Upper lobe of left lung (tissue), 6 donors: ENCODE results near the gene KSR2. TPM values are rescaled to one million over a fixed set of nuclear protein-coding genes. Genes with fewer than 3 reads are reported as not detected.

ENCODE experiments used
- ATAC-seq, 2 donors: fragments of 200-7000 bp; cut with Tn5 transposase; one replicate each; pipeline ENCODE4 v1.9.1; 2022; ENCODE audit warnings: mild to moderate bottlenecking in 2 of 2, moderate library complexity in 2 of 2; ENCODE audit not compliant: low FRiP score in 2 of 2
- DNase-seq, 2 donors: peaks; one replicate each; pipeline ENCODE4 v3.0.0-alpha.2; 2019 to 2020
- H3K27ac ChIP-seq, 4 donors: fragments of 200-600 bp; sonication (generic); one replicate each; pipeline ENCODE4 v1.5.1; 2016 to 2019
- H3K27me3 ChIP-seq, 4 donors: fragments of 200-600 bp; sonication (generic); one replicate each; pipeline ENCODE4 v1.5.1; 2017 to 2019
- H3K36me3 ChIP-seq, 4 donors: fragments of 200-600 bp; sonication (generic); one replicate each; pipeline ENCODE4 v1.5.1; 2016 to 2019
- H3K4me1 ChIP-seq, 4 donors: fragments of 200-600 bp; sonication (generic); one replicate each; pipeline ENCODE4 v1.5.1; 2018 to 2019
- H3K4me3 ChIP-seq, 4 donors: fragments of 200-600 bp; sonication (generic); one replicate each; pipeline ENCODE4 v1.5.1; 2017 to 2019; ENCODE audit warnings: mild to moderate bottlenecking in 2 of 4, moderate library complexity in 1 of 4
- H3K9me3 ChIP-seq, 4 donors: fragments of 200-600 bp; sonication (generic); one replicate each; pipeline ENCODE4 v1.5.1; 2018 to 2019
- EP300 ChIP-seq, 4 donors: sonication (generic); formaldehyde crosslinking; IDR thresholded peaks; one replicate each; pipeline ENCODE4 v1.5.1; 2017; ENCODE audit warnings: antibody characterized with exemption in 4 of 4, control low read depth in 2 of 4
- POLR2A ChIP-seq, 4 donors: fragments of 450-650 bp; IDR thresholded peaks; one replicate each; pipeline ENCODE4 v1.5.1; 2016 to 2017; ENCODE audit warnings: antibody characterized with exemption in 4 of 4, mild to moderate bottlenecking in 2 of 4
- POLR2AphosphoS5 ChIP-seq, 2 donors: sonication (generic); formaldehyde crosslinking; IDR thresholded peaks; one replicate each; pipeline ENCODE4 v1.5.1; 2017; ENCODE audit warnings: antibody characterized with exemption in 2 of 2
- whole genome bisulfite sequencing, 2 donors: methylation state at CpG; one replicate each; pipeline ENCODE4 v1.1.5; 2017 to 2018; 5-methylcytosine and 5-hydroxymethylcytosine counted together
- total RNA-seq, 6 donors: library from RNA; depleted of rRNA in 4 of 6; stranded (reverse); fragments of >200 nt in 4 of 6; gene quantifications; one replicate each; pipeline versions ENCODE4 v1.1.0 to v1.2.1, GENCODE V29; 2016 to 2021
- TF ChIP-seq, protein P1 (sequence below), 6 experiments: fragments of 450-650 bp in 4 of 6; fragments of 200-600 bp in 2 of 6; sonication (generic) in 2 of 6; IDR thresholded peaks; one replicate each; pipeline ENCODE4 v1.5.1; 2016 to 2019; ENCODE audit warnings: antibody characterized with exemption in 6 of 6
- donor health status: DM: no; HTN: no; CAD: no; lungs with moderate emphysema.
- donor health status: DM: no; HTN: yes; CAD: no; lungs with severe emphysema.

KSR2 gene
- total RNA-seq, 6 donors from 2014 or later, result 0.30 to 3.2 (median 0.85) TPM

DNA sequence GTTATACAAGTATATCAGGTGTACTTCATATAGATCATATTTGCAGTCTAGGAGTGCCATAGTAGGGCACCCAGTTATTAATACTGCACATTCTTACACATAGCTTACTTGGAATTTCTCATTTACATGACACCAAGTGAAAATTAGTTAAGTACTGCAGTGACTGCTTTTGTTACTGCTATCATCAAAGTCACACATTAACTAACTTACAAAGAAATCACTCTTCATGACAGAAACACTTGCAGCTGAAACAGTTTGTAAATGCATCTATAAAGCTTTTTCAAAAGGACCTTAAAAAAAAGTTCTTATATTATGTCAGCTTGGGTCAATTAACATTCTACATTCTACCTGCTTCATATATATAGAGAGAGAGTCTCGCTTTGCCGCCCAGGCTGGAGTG lies 29.9 kb upstream of the KSR2 start:
- H3K36me3 ChIP-seq, result no peaks in the 10 kb centered on the region
- ATAC-seq, result no peak
- no peak for TF ChIP-seq POLR2A (IDR thresholded peaks at IDR 0.05)
- TF ChIP-seq, protein P1, sequence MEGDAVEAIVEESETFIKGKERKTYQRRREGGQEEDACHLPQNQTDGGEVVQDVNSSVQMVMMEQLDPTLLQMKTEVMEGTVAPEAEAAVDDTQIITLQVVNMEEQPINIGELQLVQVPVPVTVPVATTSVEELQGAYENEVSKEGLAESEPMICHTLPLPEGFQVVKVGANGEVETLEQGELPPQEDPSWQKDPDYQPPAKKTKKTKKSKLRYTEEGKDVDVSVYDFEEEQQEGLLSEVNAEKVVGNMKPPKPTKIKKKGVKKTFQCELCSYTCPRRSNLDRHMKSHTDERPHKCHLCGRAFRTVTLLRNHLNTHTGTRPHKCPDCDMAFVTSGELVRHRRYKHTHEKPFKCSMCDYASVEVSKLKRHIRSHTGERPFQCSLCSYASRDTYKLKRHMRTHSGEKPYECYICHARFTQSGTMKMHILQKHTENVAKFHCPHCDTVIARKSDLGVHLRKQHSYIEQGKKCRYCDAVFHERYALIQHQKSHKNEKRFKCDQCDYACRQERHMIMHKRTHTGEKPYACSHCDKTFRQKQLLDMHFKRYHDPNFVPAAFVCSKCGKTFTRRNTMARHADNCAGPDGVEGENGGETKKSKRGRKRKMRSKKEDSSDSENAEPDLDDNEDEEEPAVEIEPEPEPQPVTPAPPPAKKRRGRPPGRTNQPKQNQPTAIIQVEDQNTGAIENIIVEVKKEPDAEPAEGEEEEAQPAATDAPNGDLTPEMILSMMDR (IDR thresholded peaks at IDR 0.05), result no peak
- no peak overlapping the region for H3K27ac ChIP-seq
- DNase-seq, result no peak
- H3K4me3 ChIP-seq, result no peak overlapping the region
- no peaks in the 10 kb centered on the region for H3K27me3 ChIP-seq
- no peaks in the 10 kb centered on the region for H3K4me1 ChIP-seq
- WGBS, 2 donors, result 81 to 94% methylated on average over 2 of the region's 2 CpGs
- H3K9me3 ChIP-seq, result peaks cover 0 to 3% (median 2%) of the 10 kb centered on the region in 4 donors

DNA sequence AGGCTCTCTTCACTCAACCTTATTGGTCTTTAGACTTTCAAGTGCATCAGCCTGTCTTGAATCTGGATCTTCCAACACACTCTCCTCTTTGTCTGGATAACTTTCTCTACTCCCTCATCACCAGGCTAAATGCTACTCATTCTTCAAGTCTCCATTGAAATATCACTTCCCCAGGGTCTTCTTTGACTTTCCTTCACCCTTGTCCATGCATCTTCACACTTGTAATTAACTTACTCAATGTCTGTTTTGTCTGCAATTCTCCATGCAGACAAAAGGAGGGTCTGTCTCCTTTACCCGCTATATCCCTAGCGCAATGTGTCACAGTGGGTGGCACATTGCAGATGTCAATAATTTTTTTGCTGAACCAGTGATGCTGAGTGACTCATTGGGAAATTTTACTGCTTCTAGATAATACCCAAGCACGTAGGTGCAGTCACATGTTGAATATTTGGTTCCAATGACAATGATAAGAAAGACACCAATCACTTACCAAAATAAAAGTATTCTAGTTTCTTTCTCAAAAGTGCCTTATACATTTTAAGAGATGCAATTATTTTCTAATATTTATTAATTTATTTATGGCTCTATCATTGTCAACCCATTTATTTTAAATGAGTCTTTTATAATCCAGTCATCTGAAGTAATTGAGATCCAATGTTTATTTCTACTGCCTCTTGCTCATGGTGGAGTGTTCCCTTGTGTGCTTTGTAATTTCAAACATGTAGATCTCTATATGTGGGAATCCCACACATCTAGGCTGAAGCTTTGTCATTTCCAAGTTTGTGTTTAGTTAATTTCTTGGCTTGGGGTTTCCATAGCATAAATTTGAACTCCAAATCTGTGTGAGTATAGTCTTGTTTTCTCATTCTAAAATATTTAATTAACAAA lies 26.0 kb upstream of the KSR2 start:
- no peak for TF ChIP-seq EP300 (IDR thresholded peaks at IDR 0.05)
- no peak for TF ChIP-seq POLR2A (IDR thresholded peaks at IDR 0.05)
- TF ChIP-seq, protein P1 (IDR thresholded peaks at IDR 0.05), result no peak
- no peak for TF ChIP-seq POLR2AphosphoS5 (IDR thresholded peaks at IDR 0.05)
- H3K27ac ChIP-seq, result no peak overlapping the region
- no peaks in the 10 kb centered on the region for H3K36me3 ChIP-seq
- H3K4me3 ChIP-seq, result no peak overlapping the region
- H3K9me3 ChIP-seq, result peaks cover 0 to 3% (median 2%) of the 10 kb centered on the region in 4 donors
- ATAC-seq (no peak), DNase-seq (no peak)
- 82 to 84% methylated on average over 3 of the region's 3 CpGs for WGBS, 2 donors
- H3K4me1 ChIP-seq, result no peaks in the 10 kb centered on the region
- H3K27me3 ChIP-seq, result no peaks in the 10 kb centered on the region

DNA sequence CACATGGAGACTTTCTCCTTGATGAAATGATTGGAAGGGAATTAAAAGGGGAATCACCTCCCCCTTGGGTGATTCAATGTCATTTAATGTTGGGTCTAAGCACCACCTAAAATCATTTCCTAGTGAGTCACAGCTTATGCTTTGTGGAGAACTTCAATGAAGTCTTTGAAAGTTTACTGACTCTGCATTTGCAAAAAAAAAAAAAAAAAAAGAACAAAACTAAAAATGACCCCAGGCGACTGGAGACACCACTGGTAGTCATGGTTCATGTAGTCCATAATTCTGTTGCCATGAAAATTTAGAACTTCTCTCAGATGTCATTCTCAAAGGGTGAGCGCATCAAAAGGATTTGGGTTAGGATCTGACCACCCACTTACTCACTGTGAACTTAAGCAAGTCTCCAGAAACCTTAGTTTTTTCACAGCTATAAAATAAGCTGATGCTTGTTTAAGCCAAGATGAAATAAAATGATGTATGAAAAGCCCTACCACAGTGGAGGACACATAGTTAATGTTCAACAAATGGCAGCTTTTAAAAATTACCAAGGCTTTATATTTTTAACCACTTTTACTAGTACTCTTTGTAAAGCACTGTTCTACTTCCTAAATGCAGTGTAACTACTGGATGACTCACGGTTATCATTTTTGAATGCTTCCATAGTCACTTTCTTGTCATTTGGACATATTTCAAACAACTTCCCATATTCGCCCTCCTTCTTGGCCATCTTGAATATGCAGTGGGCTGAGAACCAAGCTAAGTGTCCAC lies 18.1 kb upstream of the KSR2 start:
- no peaks in the 10 kb centered on the region for H3K27me3 ChIP-seq
- no peaks in the 10 kb centered on the region for H3K9me3 ChIP-seq
- no peaks in the 10 kb centered on the region for H3K4me1 ChIP-seq
- 77 to 83% methylated on average over 4 of the region's 4 CpGs for WGBS, 2 donors
- TF ChIP-seq, protein P1 (IDR thresholded peaks at IDR 0.05), result no peak
- TF ChIP-seq EP300 (IDR thresholded peaks at IDR 0.05) (no peak), POLR2A (IDR thresholded peaks at IDR 0.05) (no peak), POLR2AphosphoS5 (IDR thresholded peaks at IDR 0.05) (no peak)
- H3K27ac ChIP-seq, result no peak overlapping the region
- DNase-seq (no peak), ATAC-seq (no peak)
- no peaks in the 10 kb centered on the region for H3K36me3 ChIP-seq
- no peak overlapping the region for H3K4me3 ChIP-seq

DNA sequence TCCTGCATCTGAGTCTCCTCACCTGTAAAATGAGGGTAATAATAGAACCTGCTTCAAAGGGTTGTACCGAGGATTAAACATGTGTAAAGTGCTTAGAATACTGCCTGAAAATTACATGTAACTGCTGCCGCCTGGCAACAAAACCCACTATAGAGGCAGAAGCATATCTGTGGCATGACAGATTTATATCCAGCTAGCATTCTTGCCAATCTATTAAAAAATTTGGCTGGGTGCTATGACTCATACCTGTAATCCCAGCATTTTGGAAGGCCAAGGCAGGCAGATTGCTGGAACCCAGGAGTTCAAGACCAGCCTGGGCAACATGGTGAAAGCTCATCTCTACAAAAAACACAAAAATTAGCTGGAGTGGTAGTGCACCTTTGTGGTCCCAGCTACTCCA lies 16.4 kb upstream of the KSR2 start:
- H3K4me3 ChIP-seq, result no peak overlapping the region
- DNase-seq (no peak), ATAC-seq (no peak)
- no peak for TF ChIP-seq POLR2AphosphoS5 (IDR thresholded peaks at IDR 0.05)
- TF ChIP-seq EP300 (IDR thresholded peaks at IDR 0.05), result no peak
- TF ChIP-seq, protein P1 (IDR thresholded peaks at IDR 0.05), result no peak
- TF ChIP-seq POLR2A (IDR thresholded peaks at IDR 0.05), result no peak
- no peaks in the 10 kb centered on the region for H3K27me3 ChIP-seq
- no peak overlapping the region for H3K27ac ChIP-seq
- 81 to 86% methylated on average over 2 of the region's 2 CpGs for WGBS, 2 donors
- no peaks in the 10 kb centered on the region for H3K4me1 ChIP-seq
- no peaks in the 10 kb centered on the region for H3K36me3 ChIP-seq
- H3K9me3 ChIP-seq, result no peaks in the 10 kb centered on the region
